SK-N-SH (cell line): ENCODE results near the gene HTR1E. TPM values are rescaled to one million over a fixed set of nuclear protein-coding genes. Genes with fewer than 3 reads are reported as not detected.

Source experiments
- CTCF ChIA-PET: fragments of 300-600, 350-600 bp; formaldehyde crosslinking; extraction: SDS; loops from one replicate; lab custom pipeline; 2021; lab: Yijun Ruan, JAX
- POLR2A ChIA-PET: fragments of 350-600 bp; sonication (Branson Sonifier 250); formaldehyde crosslinking; extraction: SDS; loops from one replicate; lab custom pipeline; 2020; ENCODE audit warnings: antibody characterized with exemption, inconsistent platforms; lab: Yijun Ruan, JAX
- DNase-seq: peaks from one replicate; pipeline ENCODE4 v3.0.0; 2012
- H2AFZ ChIP-seq: fragments of 200-600 bp; sonication (generic); 2 replicates; pipeline ENCODE4 v1.8.1; 2016; ENCODE audit warnings: antibody characterized with exemption, mild to moderate bottlenecking, low read depth
- H3F3A ChIP-seq: fragments of 200-600 bp; sonication (generic); replicated peaks from 2 replicates; pipeline ENCODE3; 2016; ENCODE audit warnings: antibody characterized with exemption, mild to moderate bottlenecking; ENCODE audit not compliant: insufficient read depth
- H3K27ac ChIP-seq, 2 experiments: fragments of 200-500 bp in 1 of 2; fragments of 200-600 bp in 1 of 2; sonication (Bioruptor generic) in 1 of 2; sonication (generic), shearing (Covaris generic) in 1 of 2; 2 replicates each; pipeline versions ENCODE4 v1.5.1 to v1.6.1; 2014 to 2016; ENCODE audit warnings: low read depth in 2 of 2, inconsistent platforms in 1 of 2, low read length in 1 of 2, mild to moderate bottlenecking in 1 of 2, mixed read lengths in 1 of 2
- H3K27me3 ChIP-seq: fragments of 200-600 bp; sonication (generic), shearing (Covaris generic); 2 replicates; pipeline ENCODE4 v1.6.1; 2016; ENCODE audit warnings: mixed run types; ENCODE audit not compliant: insufficient read depth
- H3K36me3 ChIP-seq, 2 experiments: fragments of 200-500 bp in 1 of 2; fragments of 200-600 bp in 1 of 2; sonication (Bioruptor generic) in 1 of 2; sonication (generic) in 1 of 2; replicated peaks in 1 of 2; 2 replicates each; pipeline versions ENCODE3 to v1.5.1; 2014 to 2016; ENCODE audit warnings: low read length in 1 of 2, mild to moderate bottlenecking in 1 of 2; ENCODE audit not compliant: insufficient read depth in 2 of 2, control insufficient read depth in 1 of 2
- H3K4me1 ChIP-seq, 2 experiments: fragments of 200-500 bp in 1 of 2; fragments of 200-600 bp in 1 of 2; sonication (Bioruptor generic) in 1 of 2; sonication (generic), shearing (Covaris generic) in 1 of 2; 2 replicates each; pipeline versions ENCODE4 v1.5.1 to v1.6.1; 2014 to 2016; ENCODE audit warnings: low read depth in 1 of 2, low read length in 1 of 2, mixed run types in 1 of 2; ENCODE audit not compliant: insufficient read depth in 2 of 2, control insufficient read depth in 1 of 2
- H3K4me2 ChIP-seq: fragments of 200-600 bp; sonication (generic), shearing (Covaris generic); 2 replicates; pipeline ENCODE4 v1.6.1; 2017; ENCODE audit warnings: mixed run types
- H3K4me3 ChIP-seq, 2 experiments: fragments of 200-500 bp in 1 of 2; fragments of 200-600 bp in 1 of 2; sonication (Bioruptor generic) in 1 of 2; sonication (generic), shearing (Covaris generic) in 1 of 2; 2 replicates each; pipeline versions ENCODE4 v1.5.1 to v1.8.1; 2014 to 2016; ENCODE audit warnings: low read depth in 2 of 2, inconsistent platforms in 1 of 2, low read length in 1 of 2, mild to moderate bottlenecking in 1 of 2, mixed read lengths in 1 of 2, moderate library complexity in 1 of 2
- H3K79me2 ChIP-seq: fragments of 200-600 bp; sonication (generic); 2 replicates; pipeline ENCODE4 v1.8.1; 2017; ENCODE audit warnings: mild to moderate bottlenecking; ENCODE audit not compliant: insufficient read depth
- H3K9ac ChIP-seq: fragments of 200-600 bp; sonication (generic); 2 replicates; pipeline ENCODE4 v1.6.1; 2017; ENCODE audit warnings: mixed run types
- H3K9me2 ChIP-seq: fragments of 200-600 bp; sonication (generic); 2 replicates; pipeline ENCODE4 v1.6.1; 2017; ENCODE audit warnings: mixed run types
- H3K9me3 ChIP-seq: fragments of 200-600 bp; sonication (generic); 2 replicates; pipeline ENCODE4 v1.6.1; 2017; ENCODE audit warnings: mixed run types, mild to moderate bottlenecking, moderate library complexity
- H4K20me1 ChIP-seq: fragments of 200-600 bp; sonication (generic); 2 replicates; pipeline ENCODE4 v1.6.1; 2017; ENCODE audit warnings: mild to moderate bottlenecking, mixed run types; ENCODE audit not compliant: insufficient read depth
- CHD2 ChIP-seq: fragments of 150-350 bp; IDR thresholded peaks from 2 replicates; pipeline ENCODE4 v1.6.1; 2018; ENCODE audit warnings: low read length; ENCODE audit not compliant: partially characterized antibody
- CTCF ChIP-seq: fragments of 200-600 bp; sonication (generic); IDR thresholded peaks from 2 replicates; pipeline ENCODE4 v1.6.1; 2017; ENCODE audit warnings: antibody characterized with exemption, mild to moderate bottlenecking, moderate library complexity
- EZH2phosphoT487 ChIP-seq: fragments of 200-600 bp; sonication (generic); IDR thresholded peaks from 2 replicates; pipeline ENCODE4 v1.6.1; 2017; ENCODE audit warnings: low read depth, mixed run types, mild to moderate bottlenecking, antibody characterized with exemption, moderate library complexity, borderline replicate concordance
- FOXM1 ChIP-seq: IDR thresholded peaks from 2 replicates; pipeline ENCODE4 v1.4.0; 2012; ENCODE audit warnings: low read depth, mild to moderate bottlenecking
- GABPA ChIP-seq: IDR thresholded peaks from 2 replicates; pipeline ENCODE4 v1.4.0; 2012; ENCODE audit warnings: low read depth, mild to moderate bottlenecking
- GATA2 ChIP-seq: sonication (generic); formaldehyde crosslinking; IDR thresholded peaks from 2 replicates; pipeline ENCODE4 v1.5.0; 2020; ENCODE audit warnings: mild to moderate bottlenecking, missing genetic modification reagents
- IRF3 ChIP-seq: fragments of 150-350 bp; IDR thresholded peaks from 2 replicates; pipeline ENCODE4 v1.6.1; 2016; ENCODE audit warnings: mild to moderate bottlenecking, low read depth, low read length
- JUND ChIP-seq: IDR thresholded peaks from 2 replicates; pipeline ENCODE4 v1.4.0; 2012
- MAX ChIP-seq: IDR thresholded peaks from 2 replicates; pipeline ENCODE4 v1.4.0; 2012; ENCODE audit warnings: low read depth
- MEF2A ChIP-seq: IDR thresholded peaks from 2 replicates; pipeline ENCODE4 v1.4.0; 2012; ENCODE audit warnings: low read depth, borderline replicate concordance
- MXI1 ChIP-seq: IDR thresholded peaks from 2 replicates; pipeline ENCODE4 v1.6.1; 2012; ENCODE audit warnings: mild to moderate bottlenecking, low read depth, low read length, improper control_type of control experiment
- NFIC ChIP-seq: IDR thresholded peaks from 2 replicates; pipeline ENCODE4 v1.4.0; 2012; ENCODE audit warnings: borderline replicate concordance
- NRF1 ChIP-seq: IDR thresholded peaks from 2 replicates; pipeline ENCODE4 v1.6.1; 2012; ENCODE audit warnings: low read depth, mild to moderate bottlenecking, low read length
- RAD21 ChIP-seq: IDR thresholded peaks from 2 replicates; pipeline ENCODE4 v1.6.1; 2012; ENCODE audit warnings: mild to moderate bottlenecking, low read length
- REST ChIP-seq: IDR thresholded peaks from 2 replicates; pipeline ENCODE4 v1.6.1; 2012; ENCODE audit warnings: mild to moderate bottlenecking, low read depth, low read length, moderate library complexity
- RXRA ChIP-seq: IDR thresholded peaks from 2 replicates; pipeline ENCODE4 v1.4.0; 2012; ENCODE audit warnings: low read depth, mild to moderate bottlenecking, borderline replicate concordance
- SIN3A ChIP-seq: IDR thresholded peaks from 2 replicates; pipeline ENCODE4 v1.6.1; 2012; ENCODE audit warnings: low read depth, mild to moderate bottlenecking, low read length, moderate library complexity, borderline replicate concordance
- USF2 ChIP-seq: fragments of 150-350 bp; IDR thresholded peaks from 2 replicates; pipeline ENCODE4 v1.6.1; 2017; ENCODE audit warnings: antibody characterized with exemption, low read length, low read depth, borderline replicate concordance
- WGBS: methylation state at CpG from one replicate; pipeline ENCODE4 v1.1.6; 2017; ENCODE audit warnings: low lambda C conversion rate; 5-methylcytosine and 5-hydroxymethylcytosine counted together
- polyA plus RNA-seq, 3 experiments: library from polyadenylated mRNA; depleted of rRNA; stranded (reverse); fragments of >200 nt; gene quantifications; 2 replicates each; pipeline ENCODE4 v1.2.3, GENCODE V29; 2012

The HTR1E gene
- polyA plus RNA-seq, 1 of the 3 experiments (the other 2 are of a cell fraction), result 0.02 TPM

- POLR2A ChIA-PET, result no interaction called here
- no peak for TF ChIP-seq MXI1
- no peak for TF ChIP-seq JUND
- no peak for TF ChIP-seq NFIC
- TF ChIP-seq CHD2, result no peak
- TF ChIP-seq NRF1, result no peak
- no peak for TF ChIP-seq RXRA
- no peak for TF ChIP-seq EZH2phosphoT487
- no peak for TF ChIP-seq MAX
- no peak for TF ChIP-seq MEF2A
- TF ChIP-seq REST, result no peak
- TF ChIP-seq SIN3A, result no peak
- no peak for TF ChIP-seq USF2
- TF ChIP-seq GABPA, result no peak
- no peak for TF ChIP-seq GATA2 (CRISPR knock-in tag)
- TF ChIP-seq FOXM1, result no peak
- no peak for TF ChIP-seq IRF3
- TF ChIP-seq CTCF, result no peak
- TF ChIP-seq RAD21, result no peak
- CTCF ChIA-PET, result no interaction called here
- no peaks in the 10 kb centered on the region for H3K36me3 ChIP-seq
- H4K20me1 ChIP-seq, result no peaks in the 10 kb centered on the region
- no peaks in the 10 kb centered on the region for H3K79me2 ChIP-seq
- H3K27me3 ChIP-seq, result no peaks in the 10 kb centered on the region
- no peak for DNase-seq
- H2AFZ ChIP-seq, result no peak overlapping the region
- peaks cover 0 to 9% of the 10 kb centered on the region in 2 experiments; a peak in 1 of 4 replicates for H3K4me1 ChIP-seq
- no peak overlapping the region for H3K9ac ChIP-seq
- H3K9me2 ChIP-seq, result no peaks in the 10 kb centered on the region
- no peak overlapping the region for H3K4me3 ChIP-seq
- no peaks in the 10 kb centered on the region for H3F3A ChIP-seq
- WGBS, result 38% methylated on average over 4 of the region's 4 CpGs
- H3K4me2 ChIP-seq, result no peak overlapping the region
- H3K27ac ChIP-seq, result no peak overlapping the region
- no peaks in the 10 kb centered on the region for H3K9me3 ChIP-seq
Observed at GRCh38 chr6:86964029-86964579, 26.8 kb downstream of the HTR1E start.
